Activated CD4-positive, alpha-beta memory T cell treated with anti-CD3 and anti-CD28 coated beads, Interleukin-2, amount 10 ng/mL, durations not matched to agents 7 days and 5 days (primary cell): ENCODE results near the gene PHLPP1. TPM values are rescaled to one million over a fixed set of nuclear protein-coding genes. Genes with fewer than 3 reads are reported as not detected.

ENCODE experiments used
- CTCF ChIA-PET: fragments of 350-600 bp; sonication (Branson Sonifier 250); formaldehyde crosslinking; loops from one replicate; lab custom pipeline; 2021; ENCODE audit warnings: antibody characterized with exemption, inconsistent platforms; lab: Charles Lee
- POLR2A ChIA-PET: fragments of 350-600 bp; sonication (Branson Sonifier 250); formaldehyde crosslinking; loops from one replicate; lab custom pipeline; 2021; ENCODE audit warnings: antibody characterized with exemption; lab: Charles Lee
- DNase-seq: peaks from one replicate; pipeline ENCODE4 v3.0.0-alpha.2; 2020
- H3K27ac Mint-ChIP-seq: one replicate; pipeline ENCODE4 v1.8.0; 2021; ENCODE audit warnings: mild to moderate bottlenecking, mixed read lengths
- H3K27me3 Mint-ChIP-seq: one replicate; pipeline ENCODE4 v1.8.0; 2021; ENCODE audit warnings: mixed read lengths
- H3K36me3 Mint-ChIP-seq: one replicate; pipeline ENCODE4 v1.8.0; 2021; ENCODE audit warnings: low read depth, mixed read lengths
- H3K4me1 Mint-ChIP-seq: one replicate; pipeline ENCODE4 v1.8.0; 2021; ENCODE audit warnings: mixed read lengths
- H3K4me3 Mint-ChIP-seq: one replicate; pipeline ENCODE4 v1.8.0; 2021; ENCODE audit warnings: mild to moderate bottlenecking, mixed read lengths
- H3K9me3 Mint-ChIP-seq: one replicate; pipeline ENCODE4 v1.8.0; 2021; ENCODE audit warnings: mixed read lengths
- total RNA-seq, 2 experiments: library from RNA; stranded (reverse); gene quantifications; one replicate each; pipeline ENCODE4 v1.2.3, GENCODE V29; 2021

PHLPP1 gene
- total RNA-seq, 2 experiments from 2014 or later = 8.1 to 8.9 TPM

GRCh38 chr18:62720766-62721613 is 5.6 kb downstream of the PHLPP1 start:
- Mint-ChIP-seq H3K36me3 (peaks cover 4% of the 10 kb centered on the region), H3K4me1 (peaks cover 35% of the 10 kb centered on the region), H3K9me3 (no peaks in the 10 kb centered on the region), H3K4me3 (no peak overlapping the region), H3K27me3 (peaks cover 12% of the 10 kb centered on the region), H3K27ac (no peak overlapping the region)
- no peak for DNase-seq
- CTCF ChIA-PET = interaction anchor here (0.9 to 1.9 kb wide), 3 partner anchors 237 to 261 kb away, joined by 3 to 8 read pairs (median 4); no protein-coding TSS in a partner anchor
- POLR2A ChIA-PET = no interaction called here

GRCh38 chr18:62721839-62722795 is 6.8 kb downstream of the PHLPP1 start:
- no peak overlapping the region for H3K4me3 Mint-ChIP-seq
- CTCF ChIA-PET = interaction anchor here (0.9 kb wide), 1 partner anchor 237 kb away, joined by 3 read pairs; no protein-coding TSS in a partner anchor

GRCh38 chr18:62723666-62724281 is 8.4 kb downstream of the PHLPP1 start:
- Mint-ChIP-seq H3K36me3 (no peaks in the 10 kb centered on the region), H3K4me3 (no peak overlapping the region), H3K27me3 (peaks cover 1% of the 10 kb centered on the region), H3K4me1 (peaks cover 17% of the 10 kb centered on the region), H3K9me3 (no peaks in the 10 kb centered on the region), H3K27ac (no peak overlapping the region)
- ChIA-PET POLR2A (no interaction called here), CTCF (interaction anchor here (0.9 kb wide), 1 partner anchor 9 kb away, joined by 4 read pairs; the partner anchor contains the start of gene PHLPP1)
- no peak for DNase-seq

More at GRCh38 chr18:62721839-62722795, 6.8 kb downstream of the PHLPP1 start:
- no peak for DNase-seq
- peaks cover 10% of the 10 kb centered on the region for H3K27me3 Mint-ChIP-seq
- no peak overlapping the region for H3K27ac Mint-ChIP-seq
- no peaks in the 10 kb centered on the region for H3K9me3 Mint-ChIP-seq
- POLR2A ChIA-PET = no interaction called here
- peaks cover 3% of the 10 kb centered on the region for H3K36me3 Mint-ChIP-seq
- H3K4me1 Mint-ChIP-seq = peaks cover 33% of the 10 kb centered on the region

GRCh38 chr18:62725896-62726295 is 10.6 kb downstream of the PHLPP1 start:
- ChIA-PET CTCF (interaction anchor here (0.7 to 1.5 kb wide), 2 partner anchors 233 to 257 kb away, joined by 3 to 5 read pairs; no protein-coding TSS in a partner anchor), POLR2A (no interaction called here)
- no peaks in the 10 kb centered on the region for H3K36me3 Mint-ChIP-seq
- H3K9me3 Mint-ChIP-seq = no peaks in the 10 kb centered on the region
- H3K4me1 Mint-ChIP-seq = peaks cover 2% of the 10 kb centered on the region
- H3K27ac Mint-ChIP-seq = no peak overlapping the region
- DNase-seq = no peak
- no peak overlapping the region for H3K4me3 Mint-ChIP-seq
- peaks cover 1% of the 10 kb centered on the region for H3K27me3 Mint-ChIP-seq

GRCh38 chr18:62728254-62728653 is 12.9 kb downstream of the PHLPP1 start:
- no peak overlapping the region for H3K4me3 Mint-ChIP-seq
- CTCF ChIA-PET = interaction anchor here (1.1 kb wide), 1 partner anchor 13 kb away, joined by 4 read pairs; the partner anchor contains the start of gene PHLPP1
- H3K27ac Mint-ChIP-seq = no peak overlapping the region
- POLR2A ChIA-PET = no interaction called here
- H3K36me3 Mint-ChIP-seq = peaks cover 10% of the 10 kb centered on the region
- no peak for DNase-seq
- H3K27me3 Mint-ChIP-seq = no peaks in the 10 kb centered on the region
- H3K9me3 Mint-ChIP-seq = peaks cover 10% of the 10 kb centered on the region
- peaks cover 1% of the 10 kb centered on the region for H3K4me1 Mint-ChIP-seq

GRCh38 chr18:62729487-62730386 is 14.4 kb downstream of the PHLPP1 start:
- no peaks in the 10 kb centered on the region for H3K4me1 Mint-ChIP-seq
- H3K27me3 Mint-ChIP-seq = no peaks in the 10 kb centered on the region
- H3K36me3 Mint-ChIP-seq = peaks cover 10% of the 10 kb centered on the region
- ChIA-PET POLR2A (no interaction called here), CTCF (no interaction called here)
- no peak overlapping the region for H3K27ac Mint-ChIP-seq
- DNase-seq = no peak
- no peak overlapping the region for H3K4me3 Mint-ChIP-seq
- peaks cover 10% of the 10 kb centered on the region for H3K9me3 Mint-ChIP-seq

GRCh38 chr18:62730941-62731340 is 15.6 kb downstream of the PHLPP1 start:
- POLR2A ChIA-PET = no interaction called here
- peaks cover 10% of the 10 kb centered on the region for H3K9me3 Mint-ChIP-seq
- no peaks in the 10 kb centered on the region for H3K4me1 Mint-ChIP-seq

GRCh38 chr18:62732617-62733016 is 17.3 kb downstream of the PHLPP1 start:
- no peak overlapping the region for H3K4me3 Mint-ChIP-seq

More at GRCh38 chr18:62730941-62731340, 15.6 kb downstream of the PHLPP1 start:
- Mint-ChIP-seq H3K4me3 (no peak overlapping the region), H3K36me3 (peaks cover 10% of the 10 kb centered on the region), H3K27me3 (no peaks in the 10 kb centered on the region), H3K27ac (no peak overlapping the region)
- DNase-seq = no peak
- CTCF ChIA-PET = no interaction called here

GRCh38 chr18:62734290-62734689 is 18.9 kb downstream of the PHLPP1 start:
- CTCF ChIA-PET = interaction anchor here (0.7 kb wide), 1 partner anchor 603 kb away, joined by 4 read pairs; no protein-coding TSS in a partner anchor
- H3K4me1 Mint-ChIP-seq = no peaks in the 10 kb centered on the region
- DNase-seq = no peak
- no peaks in the 10 kb centered on the region for H3K27me3 Mint-ChIP-seq
- H3K36me3 Mint-ChIP-seq = peaks cover 10% of the 10 kb centered on the region
- H3K4me3 Mint-ChIP-seq = no peak overlapping the region
- no peak overlapping the region for H3K27ac Mint-ChIP-seq
- peaks cover 10% of the 10 kb centered on the region for H3K9me3 Mint-ChIP-seq
- POLR2A ChIA-PET = no interaction called here

More at GRCh38 chr18:62732617-62733016, 17.3 kb downstream of the PHLPP1 start:
- Mint-ChIP-seq H3K9me3 (peaks cover 10% of the 10 kb centered on the region), H3K36me3 (peaks cover 10% of the 10 kb centered on the region), H3K27me3 (no peaks in the 10 kb centered on the region), H3K27ac (no peak overlapping the region), H3K4me1 (no peaks in the 10 kb centered on the region)
- ChIA-PET CTCF (no interaction called here), POLR2A (no interaction called here)
- no peak for DNase-seq

- H3K27ac Mint-ChIP-seq = no peak overlapping the region
- H3K27me3 Mint-ChIP-seq = no peaks in the 10 kb centered on the region
- ChIA-PET POLR2A (no interaction called here), CTCF (no interaction called here)
- no peak for DNase-seq
- H3K4me1 Mint-ChIP-seq = no peaks in the 10 kb centered on the region
- H3K4me3 Mint-ChIP-seq = no peak overlapping the region
- H3K36me3 Mint-ChIP-seq = peaks cover 10% of the 10 kb centered on the region
- H3K9me3 Mint-ChIP-seq = peaks cover 10% of the 10 kb centered on the region
Observed at GRCh38 chr18:62735387-62735786, 20.0 kb downstream of the PHLPP1 start.

GRCh38 chr18:62736077-62736855 is 20.9 kb downstream of the PHLPP1 start:
- CTCF ChIA-PET = interaction anchor here (0.8 kb wide), 1 partner anchor 243 kb away, joined by 3 read pairs; no protein-coding TSS in a partner anchor
- Mint-ChIP-seq H3K36me3 (peaks cover 10% of the 10 kb centered on the region), H3K4me1 (peaks cover 3% of the 10 kb centered on the region), H3K27ac (no peak overlapping the region), H3K9me3 (peaks cover 10% of the 10 kb centered on the region), H3K4me3 (no peak overlapping the region), H3K27me3 (no peaks in the 10 kb centered on the region)
- POLR2A ChIA-PET = no interaction called here
- no peak for DNase-seq
